ENCODE data around the gene VASP.
A peak's percentile ranks its signal among the peaks of the same experiment; 100 is the strongest.

VASP gene

DNA sequence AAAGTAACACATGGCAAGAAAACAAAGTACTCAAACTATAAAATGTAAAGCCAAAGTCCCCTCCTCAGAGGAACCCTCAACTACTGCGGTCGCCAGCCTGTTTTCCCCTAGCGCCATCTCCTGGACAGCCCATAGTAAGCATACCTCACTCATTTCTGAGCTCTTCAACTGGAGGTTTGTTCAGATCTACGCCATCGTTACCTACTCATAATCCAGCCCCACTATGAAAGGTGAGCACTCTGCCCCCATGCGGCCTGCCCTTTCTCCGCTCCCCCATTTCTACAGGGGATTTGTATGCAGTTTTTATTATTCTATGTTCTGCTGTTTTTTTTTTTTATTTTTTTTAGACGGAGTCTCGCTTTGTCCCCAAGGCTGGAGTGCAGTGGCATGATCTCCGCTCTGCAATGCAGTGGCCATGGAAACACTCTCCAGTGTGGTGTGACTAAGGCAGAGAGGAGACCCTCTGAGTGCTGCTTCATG is 51.2 kb downstream of the VASP start:
- peak; percentile 72 for DNase-seq

DNA sequence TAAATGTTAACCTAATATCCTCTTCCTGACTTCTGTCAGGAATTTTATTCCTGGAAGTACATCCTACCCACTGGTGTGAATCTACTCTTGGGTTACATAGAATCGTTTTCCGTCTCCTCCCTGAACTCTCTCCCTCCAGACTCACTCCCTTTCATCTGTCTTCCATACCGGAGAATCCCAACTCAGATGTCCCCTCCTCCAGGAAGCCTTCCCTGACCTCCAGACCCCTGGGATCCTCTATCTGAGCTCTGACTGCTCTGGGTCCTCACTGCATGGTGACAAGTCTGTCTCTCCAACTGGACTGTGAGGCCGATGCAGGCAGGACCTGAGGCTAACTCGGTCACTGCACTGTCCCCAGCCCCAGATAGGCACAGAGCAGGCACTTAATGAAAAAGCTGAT is 52.8 kb downstream of the VASP start:
- no peak for DNase-seq

DNA sequence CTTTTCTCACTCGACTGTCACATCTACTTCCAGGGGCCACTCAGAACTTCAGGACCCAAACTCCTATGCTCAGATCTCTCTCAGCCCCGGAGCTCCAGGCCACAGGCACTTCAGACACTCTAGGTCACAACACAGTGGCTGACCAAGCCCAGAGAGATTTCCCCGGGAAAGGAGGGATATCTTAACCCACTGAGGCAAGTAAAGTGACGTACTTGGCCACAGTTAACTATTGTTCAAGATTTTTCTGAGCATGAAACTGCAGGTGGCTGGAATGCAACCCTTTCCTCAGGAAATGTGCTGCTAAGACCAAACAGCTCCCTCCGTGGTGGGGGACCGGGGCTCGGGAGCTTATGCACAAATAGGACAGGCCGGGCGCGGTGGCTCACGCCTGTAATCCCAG is 53.4 kb downstream of the VASP start:
- DNase-seq: no peak

DNA sequence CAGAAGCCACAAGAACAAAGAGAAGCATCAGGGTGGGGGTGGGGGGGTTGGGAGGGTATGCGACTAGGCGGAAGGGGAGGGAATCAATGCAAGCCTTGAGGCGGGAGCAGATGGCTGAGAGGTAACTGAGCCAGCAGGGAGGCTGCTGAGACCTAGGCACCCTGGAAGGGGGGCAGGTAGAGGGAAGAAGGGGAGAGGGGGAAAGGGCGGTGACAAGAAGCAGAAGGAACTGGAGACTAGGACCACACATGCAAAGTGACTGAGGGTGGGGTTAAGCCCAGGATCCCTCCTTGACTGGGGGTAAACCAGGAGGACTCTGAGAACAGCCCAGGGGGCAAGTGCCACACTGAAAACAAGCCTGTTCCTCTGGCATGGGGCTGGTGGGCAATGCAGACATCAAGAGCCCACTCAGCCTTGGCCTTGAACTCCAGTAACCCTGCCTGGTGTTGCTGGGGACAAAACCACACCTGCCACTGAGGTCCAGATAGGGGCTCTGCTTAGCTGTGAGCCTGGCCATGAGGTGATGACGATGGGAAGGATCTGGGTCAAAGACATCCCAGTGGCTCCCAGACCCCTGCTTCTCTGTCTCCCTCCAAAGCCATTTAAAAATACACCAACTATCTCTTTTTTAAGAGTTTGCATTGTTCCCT is 57.0 kb downstream of the VASP start:
- no peak for DNase-seq

DNA sequence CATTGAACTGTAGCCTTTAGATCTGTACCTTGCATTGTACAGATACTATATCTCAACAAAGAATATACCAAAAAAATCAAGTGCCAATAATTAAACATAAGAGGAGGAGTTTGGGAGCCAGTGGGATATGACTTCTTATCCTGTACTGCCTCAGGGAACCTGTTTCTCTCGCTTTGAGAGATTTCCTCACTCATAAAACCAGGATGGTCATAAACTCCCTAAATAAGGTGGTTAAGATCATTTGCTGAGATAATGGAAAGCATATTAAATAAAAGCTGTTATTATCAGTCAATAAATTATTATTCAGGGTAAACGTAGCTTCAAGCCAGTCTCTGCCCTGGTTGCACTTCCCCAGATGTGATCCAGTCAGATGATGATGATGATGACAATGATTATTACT is 60.3 kb downstream of the VASP start:
- DNase-seq: no peak

DNA sequence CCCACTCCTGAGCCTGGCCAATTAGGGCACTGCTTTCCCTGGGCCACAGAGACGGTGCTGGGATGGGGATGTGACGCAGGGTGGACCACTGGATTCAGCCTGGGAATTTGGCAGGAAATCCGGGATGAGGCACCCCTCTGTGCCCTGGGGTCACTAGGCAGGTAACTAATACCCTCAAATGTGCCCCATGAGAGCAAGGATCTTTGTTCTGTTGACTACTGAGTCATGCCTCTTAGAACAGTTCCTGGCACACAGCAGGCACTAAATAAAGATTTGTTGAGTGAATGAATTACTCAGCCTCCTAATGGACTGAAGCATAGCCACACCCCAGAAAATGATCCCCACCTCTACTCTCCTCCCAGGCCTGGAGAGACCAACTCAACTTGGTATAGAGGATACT is 61.5 kb downstream of the VASP start:
- DNase-seq: no peak

DNA sequence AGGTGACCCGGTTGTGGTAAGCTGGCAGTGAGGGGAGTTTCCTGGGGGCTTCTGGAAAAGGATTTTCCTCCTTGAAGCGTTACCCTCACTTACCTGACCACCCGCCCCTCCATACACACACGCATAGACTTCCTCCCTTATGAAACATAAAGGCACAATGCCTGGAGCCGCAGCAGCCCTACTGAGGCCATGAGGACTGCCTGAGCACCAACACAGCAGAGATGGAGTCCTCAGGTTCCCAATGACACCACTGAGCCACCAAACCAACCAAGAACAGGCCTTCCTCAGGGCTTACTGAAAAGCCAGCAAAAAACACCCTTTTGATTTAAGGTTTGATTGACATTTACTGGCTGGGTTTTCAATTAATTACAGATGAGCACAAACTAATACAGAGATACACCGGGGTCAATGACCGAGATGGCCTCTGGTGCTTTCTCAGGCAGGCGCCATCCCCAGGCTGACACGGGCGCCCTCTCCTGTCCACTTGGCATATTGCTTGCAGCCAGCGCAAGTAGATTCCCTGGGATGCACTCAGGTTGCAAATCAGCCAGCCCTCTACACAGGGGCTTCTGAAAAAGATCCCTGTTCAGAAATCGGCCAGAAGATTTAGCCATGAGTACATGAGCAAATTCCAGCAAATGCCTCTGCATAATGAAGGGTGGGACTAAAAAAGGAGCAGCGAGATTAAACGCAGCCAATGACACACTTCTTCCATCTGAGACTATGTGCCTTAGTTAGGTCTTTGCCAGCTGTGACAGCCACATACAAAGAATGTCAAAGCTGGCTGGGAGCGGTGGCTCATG is 62.5 kb downstream of the VASP start:
- DNase-seq: peak; percentile 85

DNA sequence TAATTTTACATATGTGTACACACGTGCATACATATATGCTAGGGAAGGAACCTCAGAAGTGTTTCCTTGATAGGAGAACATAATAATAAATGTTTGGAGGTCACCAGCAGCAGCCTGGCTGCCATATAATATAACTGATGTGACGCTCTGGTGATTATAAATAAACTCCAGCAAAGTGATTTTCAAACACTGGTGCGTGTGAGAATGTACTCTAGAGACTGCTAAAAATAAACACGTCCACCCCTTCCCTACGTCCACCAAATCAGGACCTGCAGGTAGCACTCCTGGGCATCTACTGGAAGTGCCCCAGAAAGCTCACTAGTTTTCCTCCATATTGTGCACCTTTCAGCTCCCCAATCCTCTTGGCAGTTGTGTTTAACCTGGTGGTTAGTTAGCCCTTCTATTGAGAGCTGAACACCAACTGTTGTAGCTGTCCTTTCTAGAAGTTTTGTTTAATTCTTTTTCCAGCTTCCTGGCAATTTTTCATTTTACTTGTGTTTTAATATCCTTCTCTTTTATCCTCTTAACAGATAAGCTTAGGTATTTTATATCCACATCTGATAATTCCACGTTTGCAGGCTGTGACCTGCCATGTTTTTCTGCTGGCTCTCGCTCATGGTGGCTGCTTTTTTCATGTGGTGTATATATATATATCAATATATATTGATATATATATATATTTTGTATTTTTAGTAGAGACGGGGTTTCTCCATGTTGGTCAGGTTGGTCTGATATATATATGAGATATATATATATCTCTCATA is 64.4 kb downstream of the VASP start:
- no peak for DNase-seq

DNA sequence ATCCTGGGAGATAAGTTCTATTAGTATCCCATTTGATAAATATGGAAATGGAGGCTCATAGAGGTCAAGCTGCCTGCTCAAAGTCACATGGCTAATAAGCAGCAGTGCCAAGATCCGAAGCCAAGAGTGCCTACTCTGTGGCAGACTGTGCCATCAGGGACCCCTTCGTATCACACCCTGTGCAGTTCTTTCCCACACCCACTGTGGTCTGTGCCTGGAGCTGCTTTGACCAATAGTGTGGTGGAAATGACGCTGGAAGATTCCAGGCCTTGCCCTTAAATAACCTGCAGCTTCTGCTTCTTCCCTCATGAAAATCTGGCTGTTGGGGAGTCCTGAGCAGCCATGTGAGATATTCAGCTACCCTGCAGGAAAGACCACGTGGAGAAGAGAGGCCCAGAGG is 67.2 kb downstream of the VASP start:
- DNase-seq: no peak

DNA sequence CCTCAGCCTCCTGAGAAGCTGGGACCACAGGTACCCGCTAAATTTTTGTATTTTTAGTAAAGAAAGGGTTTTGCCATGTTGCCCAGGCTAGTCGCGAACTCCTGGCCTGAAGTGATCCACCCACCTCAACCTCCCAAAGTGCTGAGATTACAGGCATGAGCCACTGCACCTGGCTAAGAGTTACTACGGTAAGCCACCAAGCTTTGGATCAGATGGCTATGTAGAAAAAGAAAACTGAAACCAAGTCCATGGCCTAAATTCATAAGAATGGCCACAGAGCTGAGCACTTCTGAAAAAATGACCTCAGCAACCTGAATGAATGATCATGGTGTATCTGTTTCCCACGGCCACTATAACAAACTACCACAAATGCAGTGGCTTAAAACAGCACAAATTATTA is 67.9 kb downstream of the VASP start:
- DNase-seq: no peak
